ENCODE measurements around the gene LMOD1. TPM values are rescaled to one million over a fixed set of nuclear protein-coding genes. Genes with fewer than 3 reads are reported as not detected.

Gene LMOD1
- total and polyA plus RNA-seq, 3 donors from 2014 or later, result 31.4 to 46.3 (median 39.4) TPM

GRCh38 chr1:201954263-201955008, 8.1 kb upstream of the LMOD1 start:
- no peak for DNase-seq
- Histone ChIP-seq H3K9me3 (no peaks in the 10 kb centered on the region), H3K36me3 (ENCODE audit: low read depth, missing control alignments) (no peaks in the 10 kb centered on the region), H3K4me3 (peak overlapping the region; percentile 60 to 84), H3K27me3 (no peaks in the 10 kb centered on the region), H3K4me1 (peaks cover 13% of the 10 kb centered on the region), H3K27ac (peak overlapping the region; percentile 82 to 90)
- intact Hi-C loops (cut with DNase I; ENCODE audit: low total_unique reads), result loop anchor here (5.0 kb wide), 1 partner anchor 57 kb away; no protein-coding TSS in a partner anchor
- 32 to 36% methylated on average over 24 of the region's 24 CpGs for WGBS, 2 donors
- TF ChIP-seq POLR2A (IDR thresholded peaks at IDR 0.05), result no peak
- no peak for TF ChIP-seq CTCF (IDR thresholded peaks at IDR 0.05)

GRCh38 chr1:201949491-201949890, 3.1 kb upstream of the LMOD1 start:
- Histone ChIP-seq H3K4me1 (peaks cover 20% of the 10 kb centered on the region), H3K9me3 (no peaks in the 10 kb centered on the region), H3K4me3 (no peak overlapping the region), H3K27me3 (no peaks in the 10 kb centered on the region), H3K27ac (peak overlapping the region; percentile 66 to 74), H3K36me3 (ENCODE audit: low read depth, missing control alignments) (no peaks in the 10 kb centered on the region)
- intact Hi-C loops (cut with DNase I; ENCODE audit: low total_unique reads), result no loop called here
- DNase-seq, result no peak
- TF ChIP-seq CTCF (IDR thresholded peaks at IDR 0.05) (no peak), POLR2A (IDR thresholded peaks at IDR 0.05) (no peak)

GRCh38 chr1:201947697-201948008, 1.3 kb upstream of the LMOD1 start:
- Histone ChIP-seq H3K4me3 (no peak overlapping the region), H3K4me1 (peaks cover 20% of the 10 kb centered on the region), H3K27ac (peak overlapping the region; percentile 79 to 90), H3K27me3 (no peaks in the 10 kb centered on the region), H3K36me3 (ENCODE audit: low read depth, missing control alignments) (no peaks in the 10 kb centered on the region), H3K9me3 (no peaks in the 10 kb centered on the region)
- TF ChIP-seq CTCF (IDR thresholded peaks at IDR 0.05) (no peak), POLR2A (IDR thresholded peaks at IDR 0.05) (no peak)
- intact Hi-C loops (cut with DNase I; ENCODE audit: low total_unique reads), result no loop called here
- no peak for DNase-seq
- WGBS, 2 donors, result 42 to 59% methylated on average over 3 of the region's 3 CpGs

GRCh38 chr1:201945863-201946223, 505 bp downstream of the LMOD1 start:
- 5 to 10% methylated on average over 10 of the region's 10 CpGs for WGBS, 2 donors
- TF ChIP-seq POLR2A (IDR thresholded peaks at IDR 0.05), result no peak
- TF ChIP-seq CTCF (IDR thresholded peaks at IDR 0.05), result no peak
- no peak for DNase-seq
- no peaks in the 10 kb centered on the region for H3K9me3 ChIP-seq
- intact Hi-C loops (cut with DNase I; ENCODE audit: low total_unique reads), result no loop called here
- H3K4me3 ChIP-seq, result peak overlapping the region; percentile 66 to 69
- H3K27ac ChIP-seq, result peak overlapping the region; percentile 79 to 90
- peaks cover 20% of the 10 kb centered on the region for H3K4me1 ChIP-seq
- H3K36me3 ChIP-seq (ENCODE audit: low read depth, missing control alignments), result no peaks in the 10 kb centered on the region
- no peaks in the 10 kb centered on the region for H3K27me3 ChIP-seq

GRCh38 chr1:201945157-201945556, 1.2 kb downstream of the LMOD1 start:
- Histone ChIP-seq H3K27ac (peak overlapping the region; percentile 79 to 90), H3K36me3 (ENCODE audit: low read depth, missing control alignments) (no peaks in the 10 kb centered on the region), H3K4me1 (peaks cover 27% of the 10 kb centered on the region), H3K27me3 (no peaks in the 10 kb centered on the region), H3K9me3 (no peaks in the 10 kb centered on the region), H3K4me3 (peak overlapping the region; percentile 66 to 69)
- peak; percentile 14 to 24 (median 17) for TF ChIP-seq CTCF (IDR thresholded peaks at IDR 0.05)
- TF ChIP-seq POLR2A (IDR thresholded peaks at IDR 0.05), result no peak
- DNase-seq, result no peak
- 35 to 48% methylated on average over 4 of the region's 4 CpGs for WGBS, 2 donors
- intact Hi-C loops (cut with DNase I; ENCODE audit: low total_unique reads), result no loop called here
